Skeletal muscle tissue (tissue), 4 donors: ENCODE measurements around the gene NPC2. TPM values are rescaled to one million over a fixed set of nuclear protein-coding genes. Genes with fewer than 3 reads are reported as not detected.

Experiments used
- H3K27ac ChIP-seq: one replicate; pipeline ENCODE4 v1.7.0; 2013; ENCODE audit warnings: mild to moderate bottlenecking, low read depth, low read length, inconsistent platforms
- H3K27me3 ChIP-seq, 3 donors: one replicate each; pipeline ENCODE4 v1.7.0; 2013; ENCODE audit warnings: low read length in 3 of 3; ENCODE audit not compliant: control insufficient read depth in 3 of 3, insufficient read depth in 3 of 3
- H3K36me3 ChIP-seq, 3 donors: one replicate each; pipeline ENCODE4 v1.7.0; 2013; ENCODE audit warnings: low read length in 3 of 3; ENCODE audit not compliant: control insufficient read depth in 3 of 3, insufficient read depth in 3 of 3
- H3K4me1 ChIP-seq, 3 donors: one replicate each; pipeline ENCODE4 v1.7.0; 2013; ENCODE audit warnings: low read length in 3 of 3, mild to moderate bottlenecking in 3 of 3; ENCODE audit not compliant: control insufficient read depth in 3 of 3, insufficient read depth in 3 of 3
- H3K4me3 ChIP-seq, 3 donors: one replicate each; pipeline ENCODE4 v1.7.0; 2013; ENCODE audit warnings: low read length in 3 of 3
- H3K9ac ChIP-seq, 3 donors: one replicate each; pipeline ENCODE4 v1.7.0; 2013; ENCODE audit warnings: low read length in 3 of 3, mild to moderate bottlenecking in 3 of 3, moderate library complexity in 2 of 3, low read depth in 1 of 3
- H3K9me3 ChIP-seq, 3 donors: one replicate each; pipeline ENCODE4 v1.7.0; 2013; ENCODE audit warnings: low read length in 3 of 3; ENCODE audit not compliant: control insufficient read depth in 3 of 3
- total RNA-seq: library from RNA; depleted of rRNA; stranded (reverse); fragments of >200 nt; gene quantifications from one replicate; pipeline ENCODE4 v1.2.3, GENCODE V29; 2014
- donor health status: Osteomylitis.

NPC2 gene
- total RNA-seq, 1 donor from 2014 or later, result 104 TPM

DNA sequence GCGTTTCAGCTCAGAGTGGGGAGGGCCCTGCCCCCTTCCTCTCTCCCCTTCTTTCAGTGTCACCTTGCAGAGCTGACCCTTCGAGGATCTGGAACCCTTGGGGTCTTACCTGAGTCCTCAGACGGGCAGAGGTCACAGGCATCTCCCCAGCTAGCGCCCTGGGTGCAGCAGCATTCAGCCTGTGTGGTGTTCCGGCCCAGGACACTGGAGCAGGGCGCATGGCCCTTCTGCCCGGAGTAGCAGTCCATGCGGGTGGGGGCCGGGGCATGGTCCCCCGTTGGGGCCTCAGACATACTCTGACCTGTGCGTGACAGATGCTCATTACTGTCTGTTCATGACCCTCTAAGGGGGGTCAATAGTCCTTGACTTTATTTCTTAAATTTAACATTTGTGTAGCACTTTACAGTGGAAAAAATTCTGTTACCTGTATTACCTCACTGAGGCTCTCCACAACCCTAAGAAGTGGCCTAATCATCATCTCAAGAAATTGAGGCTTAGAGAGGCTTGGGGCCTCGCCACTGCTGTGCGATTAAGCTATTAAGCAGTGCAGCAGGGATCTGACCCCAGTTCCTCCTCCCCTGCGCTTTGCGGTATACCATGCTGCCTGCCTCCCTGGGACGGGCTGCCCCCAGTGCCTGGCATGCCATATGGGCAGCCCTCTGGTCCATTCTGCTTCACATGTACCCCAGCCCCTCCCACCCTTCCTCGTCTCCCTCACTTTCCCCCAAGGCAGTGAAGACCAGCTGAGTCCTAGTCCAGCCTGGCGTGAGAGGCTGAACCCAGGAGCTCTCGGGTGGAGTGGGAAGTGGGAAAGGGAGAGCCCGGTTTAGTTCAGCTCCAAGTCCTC lies 12.0 kb upstream of the NPC2 start:
- no peaks in the 10 kb centered on the region for H3K9me3 ChIP-seq
- H3K4me3 ChIP-seq, result no peak overlapping the region
- no peak overlapping the region for H3K9ac ChIP-seq
- H3K27me3 ChIP-seq, result peaks cover 0 to 10% (median 0%) of the 10 kb centered on the region in 3 donors
- no peak overlapping the region for H3K27ac ChIP-seq
- H3K4me1 ChIP-seq, result no peaks in the 10 kb centered on the region
- peaks cover 17 to 35% (median 20%) of the 10 kb centered on the region in 3 donors for H3K36me3 ChIP-seq

DNA sequence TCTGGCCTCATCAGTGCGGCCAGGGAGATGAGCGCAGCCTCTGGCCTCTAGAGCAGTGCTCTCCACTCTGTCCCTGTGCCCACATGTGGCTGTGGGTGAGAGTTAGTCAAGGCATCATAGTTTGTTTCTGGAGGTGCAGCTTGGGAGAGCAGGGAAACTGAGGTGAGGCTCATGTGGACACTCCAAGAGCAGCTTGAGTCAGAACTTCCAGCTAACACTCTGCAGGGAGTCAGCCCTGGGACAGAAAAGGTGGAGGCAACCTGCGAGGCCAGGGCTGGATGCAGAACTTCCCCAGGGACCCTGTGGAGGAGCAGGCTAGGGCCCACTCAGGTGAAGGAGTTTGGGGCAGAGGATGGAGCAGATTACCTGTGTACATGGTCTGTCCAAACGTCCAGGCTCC lies 11.3 kb upstream of the NPC2 start:
- Histone ChIP-seq H3K9ac (no peak overlapping the region), H3K27ac (no peak overlapping the region), H3K9me3 (no peaks in the 10 kb centered on the region), H3K27me3 (peaks cover 0 to 7% (median 0%) of the 10 kb centered on the region in 3 donors), H3K4me3 (no peak overlapping the region), H3K4me1 (no peaks in the 10 kb centered on the region), H3K36me3 (peaks cover 20 to 36% (median 23%) of the 10 kb centered on the region in 3 donors)

DNA sequence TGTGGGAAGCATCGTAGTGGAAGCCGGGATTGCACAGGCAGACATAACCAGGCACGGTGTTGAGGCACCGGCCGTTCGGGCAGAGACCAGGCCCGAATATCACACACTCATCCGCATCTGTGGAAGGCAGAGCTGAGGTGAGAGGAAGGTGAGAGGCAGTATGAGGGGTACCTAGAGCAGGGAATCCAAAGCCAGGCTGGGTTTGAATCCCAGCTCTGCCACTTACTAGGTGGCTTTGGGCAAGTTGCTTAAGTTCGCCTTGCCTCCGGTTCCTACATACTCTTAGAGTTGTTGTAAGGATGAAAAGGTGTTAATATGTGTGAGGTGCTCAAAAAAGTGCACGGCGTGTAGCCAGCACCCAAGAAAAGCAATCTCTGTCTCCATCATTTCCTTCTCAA lies 10.8 kb upstream of the NPC2 start:
- no peak overlapping the region for H3K9ac ChIP-seq
- H3K36me3 ChIP-seq, result peaks cover 20 to 38% (median 23%) of the 10 kb centered on the region in 3 donors
- peaks cover 0 to 7% (median 0%) of the 10 kb centered on the region in 3 donors for H3K27me3 ChIP-seq
- H3K4me3 ChIP-seq, result no peak overlapping the region
- no peaks in the 10 kb centered on the region for H3K9me3 ChIP-seq
- H3K27ac ChIP-seq, result no peak overlapping the region
- H3K4me1 ChIP-seq, result no peaks in the 10 kb centered on the region

DNA sequence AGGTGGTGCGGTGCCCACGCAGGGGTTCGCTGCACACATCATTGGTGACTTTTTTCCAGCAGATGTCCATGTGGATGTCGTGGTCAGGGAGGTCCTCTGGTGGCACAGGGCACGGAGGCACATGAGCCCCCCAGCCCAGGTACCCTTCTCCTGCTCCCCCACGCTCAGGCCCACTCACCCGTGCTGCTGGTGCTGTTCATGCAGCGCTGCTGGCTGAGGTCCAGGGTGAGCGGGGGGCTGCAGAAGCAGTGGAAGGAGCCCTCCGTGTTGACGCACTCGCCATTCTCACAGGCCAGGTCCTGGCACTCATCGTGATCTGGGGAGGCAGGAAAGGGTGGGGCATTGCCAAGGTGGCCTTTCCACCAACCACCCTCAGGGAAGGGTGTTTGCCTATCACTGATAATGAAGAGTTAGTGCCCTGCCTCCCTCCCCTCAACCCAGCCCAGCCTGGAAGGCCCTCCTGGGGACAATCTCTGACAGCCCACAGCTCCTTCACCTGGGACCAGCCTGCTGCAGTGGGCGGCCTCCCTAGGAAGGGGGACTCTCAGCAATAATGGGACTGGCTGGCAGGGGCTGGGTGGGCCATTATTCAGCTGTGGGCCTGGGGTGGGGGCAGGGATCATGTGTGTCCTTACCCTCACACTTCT lies 10.3 kb upstream of the NPC2 start:
- Histone ChIP-seq H3K9ac (no peak overlapping the region), H3K27ac (no peak overlapping the region), H3K36me3 (peaks cover 19 to 38% (median 23%) of the 10 kb centered on the region in 3 donors), H3K9me3 (no peaks in the 10 kb centered on the region), H3K27me3 (peaks cover 0 to 2% (median 0%) of the 10 kb centered on the region in 3 donors), H3K4me1 (no peaks in the 10 kb centered on the region), H3K4me3 (no peak overlapping the region)

DNA sequence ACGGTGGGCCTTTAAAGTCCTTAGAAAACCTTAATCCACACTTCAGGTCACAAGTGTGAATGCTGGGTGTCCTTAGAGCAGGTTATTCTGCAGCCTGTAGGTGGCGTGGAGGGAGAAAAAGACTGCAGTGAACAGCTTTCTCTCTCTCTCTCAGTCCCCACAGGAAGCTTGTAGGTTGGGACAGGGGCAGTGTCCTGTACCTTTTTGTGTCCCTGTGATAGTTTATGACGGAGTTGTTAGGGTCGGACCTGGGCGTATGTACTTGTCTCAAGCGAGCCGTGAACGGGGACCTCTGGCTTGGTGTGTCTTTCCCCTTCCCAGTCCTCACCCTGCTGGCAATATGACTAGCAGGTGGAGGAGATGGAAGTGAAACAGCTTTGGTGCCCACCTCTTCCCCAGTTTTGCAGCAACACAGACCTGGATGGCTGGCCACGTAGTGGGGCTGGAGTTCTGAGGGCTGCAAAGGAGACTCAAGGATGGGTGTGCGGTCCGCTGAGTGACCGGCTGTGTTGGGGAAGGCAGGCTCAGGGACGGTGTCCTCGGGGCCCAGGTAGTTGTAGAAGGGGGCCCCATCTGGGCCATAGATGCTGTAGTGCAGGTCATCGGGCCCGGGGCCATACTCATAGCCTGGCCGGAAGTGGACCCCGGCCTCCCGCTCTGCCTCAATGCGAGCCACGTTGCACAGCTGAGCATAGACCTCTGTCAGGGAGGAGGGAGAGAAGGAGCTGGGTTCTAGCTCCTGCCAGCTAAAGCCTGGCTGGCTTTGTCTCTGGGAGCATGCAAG lies 9.3 kb upstream of the NPC2 start:
- Histone ChIP-seq H3K9ac (no peak overlapping the region), H3K36me3 (peaks cover 19 to 38% (median 23%) of the 10 kb centered on the region in 3 donors), H3K4me3 (no peak overlapping the region)

DNA sequence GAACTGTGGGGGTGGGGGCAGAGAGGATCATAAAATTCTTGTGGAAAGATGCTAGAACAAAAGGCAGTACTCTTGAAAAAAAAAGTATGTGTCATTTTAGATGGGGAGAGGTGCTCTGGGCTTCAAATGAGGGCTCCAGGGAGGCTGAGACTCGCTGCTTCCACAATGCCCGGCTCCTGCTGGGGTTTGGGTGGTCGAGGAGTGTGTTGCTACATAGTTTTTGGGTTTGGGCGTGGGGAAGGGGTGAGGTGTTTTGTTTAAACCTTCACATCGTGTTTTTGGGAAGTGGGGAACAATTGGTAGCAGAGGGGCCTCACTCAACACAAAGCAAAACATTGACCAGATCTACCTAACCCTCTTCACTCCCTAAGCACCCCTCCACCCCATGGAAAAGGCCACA lies 8.6 kb upstream of the NPC2 start:
- no peak overlapping the region for H3K4me3 ChIP-seq
- H3K9ac ChIP-seq, result no peak overlapping the region
- H3K27ac ChIP-seq, result no peak overlapping the region
- peaks cover 19 to 38% (median 23%) of the 10 kb centered on the region in 3 donors for H3K36me3 ChIP-seq
- H3K9me3 ChIP-seq, result no peaks in the 10 kb centered on the region
- no peaks in the 10 kb centered on the region for H3K27me3 ChIP-seq
- no peaks in the 10 kb centered on the region for H3K4me1 ChIP-seq

More for the DNA sequence above, 9.3 kb upstream of the NPC2 start:
- no peak overlapping the region for H3K27ac ChIP-seq
- H3K9me3 ChIP-seq, result no peaks in the 10 kb centered on the region
- H3K27me3 ChIP-seq, result no peaks in the 10 kb centered on the region
- no peaks in the 10 kb centered on the region for H3K4me1 ChIP-seq

DNA sequence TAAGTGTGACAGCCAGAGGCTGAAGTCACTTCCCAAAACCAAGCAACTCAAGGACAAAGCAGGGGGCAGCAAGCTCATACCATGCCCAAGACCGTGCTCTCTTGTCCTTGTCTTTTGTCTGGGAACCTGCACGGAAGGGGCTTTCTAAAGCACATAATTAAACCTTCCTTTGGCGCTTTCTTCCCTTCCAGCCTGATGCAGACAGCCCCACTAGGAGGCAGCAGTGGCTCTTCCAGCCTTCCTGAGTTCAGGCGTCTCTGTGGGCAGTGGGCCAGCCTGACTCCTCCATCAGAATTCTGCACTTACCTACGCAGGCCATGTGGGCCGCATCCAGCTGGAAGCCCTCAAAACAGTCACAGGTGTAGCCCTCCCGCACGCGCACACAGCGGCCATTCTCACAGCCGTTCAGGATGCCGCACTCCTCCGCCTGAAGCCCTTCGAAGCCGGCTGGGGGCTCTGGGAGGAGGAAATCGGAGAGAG lies 8.1 kb upstream of the NPC2 start:
- no peaks in the 10 kb centered on the region for H3K27me3 ChIP-seq
- peaks cover 20 to 38% (median 21%) of the 10 kb centered on the region in 3 donors for H3K36me3 ChIP-seq
- no peaks in the 10 kb centered on the region for H3K4me1 ChIP-seq
- H3K4me3 ChIP-seq, result no peak overlapping the region
- H3K9me3 ChIP-seq, result no peaks in the 10 kb centered on the region
- H3K9ac ChIP-seq, result no peak overlapping the region
- H3K27ac ChIP-seq, result no peak overlapping the region

DNA sequence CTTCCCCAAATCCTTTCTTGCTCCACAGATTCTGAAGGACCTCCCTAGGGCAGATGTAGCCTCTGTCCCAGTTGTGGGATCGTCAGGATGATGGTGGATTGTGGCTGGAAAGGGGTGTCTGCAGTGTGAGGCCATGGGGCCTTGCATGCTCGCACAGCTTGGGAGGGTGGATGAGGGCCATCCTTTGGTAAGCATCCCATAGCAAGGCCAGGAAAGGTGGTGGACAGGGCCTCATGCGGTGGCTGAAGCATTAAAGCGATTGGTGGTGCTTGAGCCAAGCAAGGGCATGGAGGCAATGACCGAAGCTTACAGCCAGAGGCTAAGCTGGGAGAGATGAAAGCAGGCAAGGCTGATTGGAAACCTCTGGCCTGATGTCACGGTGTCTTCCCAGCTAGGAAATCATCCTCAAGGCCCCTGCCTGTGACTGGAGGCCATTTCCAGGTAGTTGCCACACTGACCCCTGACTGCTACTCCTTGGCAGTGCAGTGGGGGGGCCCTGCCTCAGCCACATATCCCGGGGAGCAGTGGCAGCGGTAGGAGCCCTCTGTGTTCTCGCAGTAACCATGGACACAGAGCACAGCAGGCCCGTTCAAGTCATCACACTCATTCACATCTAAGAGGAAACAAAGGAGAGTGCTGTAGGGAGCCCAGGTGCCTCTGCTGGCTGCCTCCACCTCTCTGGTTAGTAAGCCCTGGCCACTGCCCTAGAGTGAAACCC lies 7.5 kb upstream of the NPC2 start:
- H3K27me3 ChIP-seq, result no peaks in the 10 kb centered on the region
- no peaks in the 10 kb centered on the region for H3K4me1 ChIP-seq
- H3K9ac ChIP-seq, result no peak overlapping the region
- H3K36me3 ChIP-seq, result peaks cover 20 to 38% (median 22%) of the 10 kb centered on the region in 3 donors
- no peaks in the 10 kb centered on the region for H3K9me3 ChIP-seq
- no peak overlapping the region for H3K4me3 ChIP-seq
- no peak overlapping the region for H3K27ac ChIP-seq

DNA sequence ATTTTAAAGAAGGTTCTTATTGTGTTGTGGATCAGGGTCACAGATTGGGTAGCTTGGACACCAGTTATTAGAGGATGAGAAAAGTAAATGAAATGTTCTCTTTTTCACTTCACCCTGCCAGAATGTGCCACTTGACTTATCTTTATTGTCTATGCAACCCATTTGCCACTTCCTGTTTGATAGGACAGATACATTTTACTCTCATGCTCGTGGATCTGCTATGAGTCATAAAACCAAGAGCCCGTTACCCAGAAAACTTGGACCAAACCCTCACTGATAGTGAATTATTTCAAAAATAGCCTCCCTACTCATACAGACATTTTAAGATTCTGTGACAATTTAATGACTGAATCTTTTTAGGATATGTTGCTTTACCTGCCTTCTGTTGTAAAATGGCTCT lies 2.3 kb upstream of the NPC2 start:
- Histone ChIP-seq H3K4me3 (no peak overlapping the region), H3K27ac (no peak overlapping the region)

More for the DNA sequence above, 2.3 kb upstream of the NPC2 start:
- Histone ChIP-seq H3K36me3 (peaks cover 4 to 14% (median 10%) of the 10 kb centered on the region in 3 donors), H3K9ac (no peak overlapping the region), H3K27me3 (no peaks in the 10 kb centered on the region), H3K9me3 (no peaks in the 10 kb centered on the region), H3K4me1 (peaks cover 12 to 25% (median 19%) of the 10 kb centered on the region in 3 donors)
